Activated CD8-positive, alpha-beta memory T cell treated with anti-CD3 and anti-CD28 coated beads, Interleukin-2, amount 50 U/mL, for 4 hours (primary cell): ENCODE results near the gene CD58.

ENCODE experiments used
- DNase-seq: peaks from one replicate; pipeline ENCODE4 v3.0.0-alpha.2; 2020

Gene CD58

DNA sequence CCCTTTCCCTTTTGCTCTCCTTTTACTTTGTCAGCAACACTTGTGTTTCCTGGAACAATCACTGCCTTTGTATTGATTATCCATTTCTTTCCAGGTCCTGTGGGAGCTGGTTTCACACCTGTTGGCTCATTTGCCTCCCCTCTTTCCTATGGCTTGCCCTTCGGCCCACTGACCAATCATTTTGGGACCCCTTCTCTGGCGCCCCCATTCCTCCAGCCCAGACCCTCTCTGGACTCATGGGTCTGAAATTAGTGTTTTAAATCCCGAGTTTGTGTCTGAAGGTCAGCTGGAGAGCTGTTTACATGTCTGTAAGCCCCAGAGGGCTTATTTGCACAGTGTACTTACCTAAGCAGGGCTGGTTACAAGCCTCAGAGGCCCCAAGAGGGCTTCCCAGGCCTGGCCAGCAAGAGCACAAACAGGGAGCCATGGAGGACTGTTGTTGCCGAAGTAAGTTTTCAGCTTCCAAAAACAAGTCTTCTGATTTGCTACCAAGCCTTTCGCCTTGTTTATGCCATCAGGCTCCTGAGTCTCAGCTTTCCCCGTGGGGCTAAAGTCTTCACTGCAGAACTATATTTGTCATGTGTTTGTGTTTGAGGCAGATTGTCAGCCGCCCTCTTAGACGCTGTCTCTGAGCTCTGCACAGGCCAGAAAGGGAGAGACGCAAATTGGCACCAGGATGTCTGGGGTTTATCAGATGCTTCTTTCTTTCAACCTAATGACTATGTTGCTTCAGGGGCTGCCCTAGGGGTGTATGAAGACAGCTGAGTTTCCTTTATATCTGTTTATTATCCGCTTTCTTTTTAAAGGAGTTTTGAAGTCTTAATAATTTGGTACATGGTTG, 104.8 kb downstream of the CD58 start:
- DNase-seq = no peak

DNA sequence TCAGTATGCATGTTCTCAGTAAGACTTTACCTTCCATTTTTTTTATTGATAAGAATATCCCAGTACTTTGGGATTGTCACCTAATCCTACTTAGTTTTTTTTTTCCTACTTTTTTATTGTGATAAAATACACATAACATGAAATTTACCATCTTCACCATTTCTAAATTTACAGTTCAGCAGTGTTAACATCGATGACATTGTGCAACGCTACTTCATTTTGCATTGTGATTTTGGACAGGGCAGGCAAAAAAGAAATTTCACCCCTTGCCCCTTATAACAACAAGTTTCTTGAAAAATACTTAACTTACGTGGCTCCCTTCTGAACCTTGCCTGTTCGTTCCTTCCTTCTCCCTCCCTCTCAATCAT, 105.4 kb downstream of the CD58 start:
- no peak for DNase-seq
